ENCODE measurements around the gene MOB3A. TPM values are rescaled to one million over a fixed set of nuclear protein-coding genes. Genes with fewer than 3 reads are reported as not detected.

The MOB3A gene
- total RNA-seq, 4 donors from 2014 or later: 18.7 to 74.2 (median 46.1) TPM

- DNase-seq: no peak
- Histone ChIP-seq H3K4me1 (peaks cover 0 to 28% (median 18%) of the 10 kb centered on the region in 4 donors), H3K36me3 (peaks cover 0 to 56% (median 27%) of the 10 kb centered on the region in 4 donors), H3K9me3 (no peaks in the 10 kb centered on the region), H3K27me3 (no peaks in the 10 kb centered on the region), H3K27ac (peak overlapping the region in 1 of 4 donors; percentile 5), H3K4me3 (no peak overlapping the region)
- in situ Hi-C loops (cut with MboI; ENCODE audit: low pct_ligation_motif_present in 1 of 4, low pct_unique_long_range_greater_than_20kb in 1 of 4, low sequenced_read_pairs in 3 of 4): loop anchor here in 1 of 4 donors (10.0 kb wide), 1 partner anchor 48 kb away; no protein-coding TSS in a partner anchor
- intact Hi-C loops (cut with DNase I; ENCODE audit: low total_unique reads): loop anchor here (10.0 kb wide), 1 partner anchor 148 kb away; no protein-coding TSS in a partner anchor
- WGBS, 2 donors (ENCODE audit: low coverage in 1 of 2): 90 to 91% methylated on average over 5 to 29 of the region's 32 CpGs
- TF ChIP-seq EP300 (IDR thresholded peaks at IDR 0.05; ENCODE audit: low read depth) (no peak), POLR2AphosphoS5 (IDR thresholded peaks at IDR 0.05) (no peak), POLR2A (IDR thresholded peaks at IDR 0.05) (no peak)
- TF ChIP-seq, protein P1, sequence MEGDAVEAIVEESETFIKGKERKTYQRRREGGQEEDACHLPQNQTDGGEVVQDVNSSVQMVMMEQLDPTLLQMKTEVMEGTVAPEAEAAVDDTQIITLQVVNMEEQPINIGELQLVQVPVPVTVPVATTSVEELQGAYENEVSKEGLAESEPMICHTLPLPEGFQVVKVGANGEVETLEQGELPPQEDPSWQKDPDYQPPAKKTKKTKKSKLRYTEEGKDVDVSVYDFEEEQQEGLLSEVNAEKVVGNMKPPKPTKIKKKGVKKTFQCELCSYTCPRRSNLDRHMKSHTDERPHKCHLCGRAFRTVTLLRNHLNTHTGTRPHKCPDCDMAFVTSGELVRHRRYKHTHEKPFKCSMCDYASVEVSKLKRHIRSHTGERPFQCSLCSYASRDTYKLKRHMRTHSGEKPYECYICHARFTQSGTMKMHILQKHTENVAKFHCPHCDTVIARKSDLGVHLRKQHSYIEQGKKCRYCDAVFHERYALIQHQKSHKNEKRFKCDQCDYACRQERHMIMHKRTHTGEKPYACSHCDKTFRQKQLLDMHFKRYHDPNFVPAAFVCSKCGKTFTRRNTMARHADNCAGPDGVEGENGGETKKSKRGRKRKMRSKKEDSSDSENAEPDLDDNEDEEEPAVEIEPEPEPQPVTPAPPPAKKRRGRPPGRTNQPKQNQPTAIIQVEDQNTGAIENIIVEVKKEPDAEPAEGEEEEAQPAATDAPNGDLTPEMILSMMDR (IDR thresholded peaks at IDR 0.05): no peak
Observed at GRCh38 chr19:2072757-2073551, 23.2 kb downstream of the MOB3A start.

- TF ChIP-seq POLR2A (IDR thresholded peaks at IDR 0.05): no peak
- TF ChIP-seq, protein P1 (IDR thresholded peaks at IDR 0.05): no peak
- TF ChIP-seq POLR2AphosphoS5 (IDR thresholded peaks at IDR 0.05): no peak
- TF ChIP-seq EP300 (IDR thresholded peaks at IDR 0.05; ENCODE audit: low read depth): no peak
- in situ Hi-C loops (cut with MboI; ENCODE audit: low pct_ligation_motif_present in 1 of 4, low pct_unique_long_range_greater_than_20kb in 1 of 4, low sequenced_read_pairs in 3 of 4) (loop anchor here in 1 of 4 donors (10.0 kb wide), 1 partner anchor 46 kb away; no protein-coding TSS in a partner anchor), intact Hi-C loops (cut with DNase I; ENCODE audit: low total_unique reads) (loop anchor here (10.0 kb wide), 1 partner anchor 146 kb away; no protein-coding TSS in a partner anchor)
- Histone ChIP-seq H3K27me3 (no peaks in the 10 kb centered on the region), H3K9me3 (no peaks in the 10 kb centered on the region), H3K36me3 (peaks cover 0 to 40% (median 19%) of the 10 kb centered on the region in 4 donors), H3K27ac (peak overlapping the region in 3 of 4 donors; percentile 81 to 85 (median 85)), H3K4me1 (peaks cover 0 to 44% (median 23%) of the 10 kb centered on the region in 4 donors), H3K4me3 (no peak overlapping the region)
- WGBS, 2 donors (ENCODE audit: low coverage in 1 of 2): 85 to 86% methylated on average over 4 to 19 of the region's 19 CpGs
- no peak for DNase-seq
Observed at GRCh38 chr19:2070986-2071673, 25.0 kb downstream of the MOB3A start.

DNA sequence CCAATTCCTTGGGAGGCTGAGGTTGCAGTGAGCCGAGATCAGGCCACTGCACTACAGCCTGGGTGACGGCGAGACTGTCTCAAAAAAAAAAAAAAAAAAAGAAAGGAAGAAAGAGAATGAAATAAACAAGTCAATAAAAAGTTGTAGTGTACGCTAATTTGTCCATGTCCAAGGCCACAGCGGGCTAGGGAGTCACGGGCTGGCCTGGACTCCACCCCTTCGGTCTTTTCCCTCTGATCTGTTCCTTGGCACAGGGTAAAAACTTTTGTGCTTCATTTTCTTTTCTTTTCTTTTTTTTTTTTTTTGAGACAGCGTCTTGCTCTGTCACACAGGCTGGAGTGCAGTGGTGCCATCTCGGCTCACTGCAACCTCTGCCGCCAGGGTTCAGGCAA, 25.7 kb downstream of the MOB3A start:
- no peak overlapping the region for H3K4me3 ChIP-seq
- TF ChIP-seq, protein P1 (IDR thresholded peaks at IDR 0.05): no peak
- no peak for TF ChIP-seq EP300 (IDR thresholded peaks at IDR 0.05; ENCODE audit: low read depth)
- no peak for TF ChIP-seq POLR2A (IDR thresholded peaks at IDR 0.05)
- TF ChIP-seq POLR2AphosphoS5 (IDR thresholded peaks at IDR 0.05): peak in 1 of 3 donors; percentile 20
- DNase-seq: peak; percentile 74
- in situ Hi-C loops (cut with MboI; ENCODE audit: low pct_ligation_motif_present in 1 of 4, low pct_unique_long_range_greater_than_20kb in 1 of 4, low sequenced_read_pairs in 3 of 4) (loop anchor here in 1 of 4 donors (10.0 kb wide), 1 partner anchor 46 kb away; no protein-coding TSS in a partner anchor), intact Hi-C loops (cut with DNase I; ENCODE audit: low total_unique reads) (loop anchor here (10.0 kb wide), 1 partner anchor 146 kb away; no protein-coding TSS in a partner anchor)
- H3K36me3 ChIP-seq: peaks cover 0 to 36% (median 16%) of the 10 kb centered on the region in 4 donors
- H3K27ac ChIP-seq: peak overlapping the region; percentile 78 to 85 (median 83)
- H3K9me3 ChIP-seq: no peaks in the 10 kb centered on the region
- WGBS, 2 donors (ENCODE audit: low coverage in 1 of 2): 42 to 50% methylated on average over 5 to 10 of the region's 10 CpGs
- H3K27me3 ChIP-seq: no peaks in the 10 kb centered on the region
- peaks cover 0 to 49% (median 27%) of the 10 kb centered on the region in 4 donors for H3K4me1 ChIP-seq

All from transverse colon (tissue), 4 donors.